HepG2 (cell line): ENCODE measurements around the gene MME. TPM values are rescaled to one million over a fixed set of nuclear protein-coding genes. Genes with fewer than 3 reads are reported as not detected.

Source experiments
- ATAC-seq: fragments of 200-7000 bp; cut with Tn5 transposase; 3 replicates; pipeline ENCODE4 v1.9.1; 2020; ENCODE audit warnings: mild to moderate bottlenecking, moderate library complexity
- BruUV-seq: library from RNA; stranded (reverse); fragments of 400-500 nt; replicated peaks from 2 replicates; lab custom pipeline; 2021; lab: Mats Ljungman, UMichigan
- CTCF ChIA-PET: fragments of 300-600 bp; formaldehyde crosslinking; extraction: SDS; loops from one replicate; lab custom pipeline; 2021; ENCODE audit warnings: low total read pairs, inconsistent platforms, low intra/inter-chr PET ratio; lab: Yijun Ruan, JAX
- POLR2A ChIA-PET: fragments of 350-600 bp; sonication (Branson Sonifier 250); formaldehyde crosslinking; loops from one replicate; lab custom pipeline; 2020; ENCODE audit warnings: antibody characterized with exemption, inconsistent platforms; lab: Yijun Ruan, JAX
- DNase-seq: peaks from one replicate; pipeline ENCODE4 v3.0.0-alpha.2; 2015; ENCODE audit warnings: low spot score
- FAIRE-seq: peaks from 3 replicates; lab custom pipeline; 2011; peaks lifted over from hg19 to GRCh38; lab: Jason Lieb, UNC
- H2AFZ ChIP-seq: one replicate; pipeline ENCODE4 v1.6.1; 2011; ENCODE audit warnings: low read length, inconsistent platforms
- H3K27ac ChIP-seq: fragments of 300-600 bp; 3 replicates; pipeline ENCODE4 v1.8.0; 2011; ENCODE audit warnings: mixed run types, mild to moderate bottlenecking, mixed read lengths, low read length, inconsistent platforms; ENCODE audit not compliant: insufficient read depth; ENCODE audit errors: extremely low read length
- H3K27me3 ChIP-seq, 2 experiments: fragments of 200-600 bp in 1 of 2; 2 replicates in 1 of 2; 3 replicates in 1 of 2; pipeline versions ENCODE4 v1.6.0 to v1.8.0; 2011; ENCODE audit warnings: low read length in 2 of 2, mild to moderate bottlenecking in 2 of 2, moderate library complexity in 2 of 2, inconsistent platforms in 1 of 2; ENCODE audit not compliant: insufficient read depth in 2 of 2, control insufficient read depth in 1 of 2
- H3K36me3 ChIP-seq, 2 experiments: fragments of 200-600 bp in 1 of 2; replicated peaks in 1 of 2; 2 replicates in 1 of 2; 3 replicates in 1 of 2; pipeline versions ENCODE4 v1.5.1 to v1.8.0; 2011; ENCODE audit warnings: low read length in 2 of 2, inconsistent platforms in 1 of 2; ENCODE audit not compliant: insufficient read depth in 2 of 2, control insufficient read depth in 1 of 2
- H3K4me1 ChIP-seq: 2 replicates; pipeline ENCODE4 v1.5.1; 2012; ENCODE audit warnings: low read length, inconsistent platforms; ENCODE audit not compliant: insufficient read depth
- H3K4me2 ChIP-seq: 2 replicates; pipeline ENCODE4 v1.6.0; 2011; ENCODE audit warnings: low read depth, low read length, inconsistent platforms
- H3K4me3 ChIP-seq, 3 experiments: fragments of 200-600 bp in 1 of 3; sonication (generic), shearing (Covaris generic) in 1 of 3; replicated peaks in 1 of 3; 2 replicates each; pipeline ENCODE4 v1.5.1; 2011 to 2016; ENCODE audit warnings: low read length in 3 of 3, inconsistent platforms in 2 of 3, low read depth in 2 of 3, mild to moderate bottlenecking in 2 of 3, control low read depth in 1 of 3, mixed read lengths in 1 of 3; ENCODE audit not compliant: insufficient read depth in 1 of 3
- H3K79me2 ChIP-seq: one replicate; pipeline ENCODE4 v1.6.1; 2011; ENCODE audit warnings: low read length, inconsistent platforms; ENCODE audit not compliant: insufficient read depth
- H3K9ac ChIP-seq: 2 replicates; pipeline ENCODE4 v1.6.0; 2011; ENCODE audit warnings: mild to moderate bottlenecking, low read depth, low read length, inconsistent platforms; ENCODE audit not compliant: insufficient read depth
- H3K9me3 ChIP-seq: 2 replicates; pipeline ENCODE4 v1.5.1; 2012; ENCODE audit warnings: mild to moderate bottlenecking, low read length
- H4K20me1 ChIP-seq: 2 replicates; pipeline ENCODE4 v1.6.0; 2011; ENCODE audit warnings: inconsistent platforms, mild to moderate bottlenecking, low read length, moderate library complexity; ENCODE audit not compliant: insufficient read depth
- ARID3A ChIP-seq: IDR thresholded peaks from 2 replicates; pipeline ENCODE4 v1.6.1; 2012; ENCODE audit warnings: low read depth, low read length, improper control_type of control experiment
- ASH2L ChIP-seq: fragments of 300-600, 200-600 bp; sonication (generic); IDR thresholded peaks from 2 replicates; pipeline ENCODE4 v1.7.0; 2017; ENCODE audit warnings: low read depth, mild to moderate bottlenecking, moderate library complexity, mixed read lengths, low read length; ENCODE audit not compliant: insufficient read length
- FOSL2 ChIP-seq: sonication (generic); formaldehyde crosslinking; IDR thresholded peaks from 2 replicates; pipeline ENCODE4 v1.4.0; 2020; ENCODE audit warnings: missing genetic modification reagents
- HDAC6 ChIP-seq: fragments of 200-600 bp; sonication (generic); IDR thresholded peaks from 2 replicates; pipeline ENCODE4 v1.7.0; 2017; ENCODE audit warnings: mild to moderate bottlenecking, antibody characterized with exemption, low read length, low read depth
- HES4 ChIP-seq: sonication (generic); formaldehyde crosslinking; IDR thresholded peaks from 2 replicates; pipeline ENCODE4 v1.9.0; 2021; ENCODE audit warnings: mild to moderate bottlenecking, missing genetic modification reagents, borderline replicate concordance
- HNF4A ChIP-seq: sonication (generic); formaldehyde crosslinking; IDR thresholded peaks from 2 replicates; pipeline ENCODE4 v1.4.0; 2020; ENCODE audit warnings: missing genetic modification reagents
- HNRNPH1 ChIP-seq: fragments of 200-400 bp; formaldehyde crosslinking; optimal IDR thresholded peaks from 2 replicates; pipeline ENCODE3; 2017; ENCODE audit warnings: mild to moderate bottlenecking, low read depth, low read length
- PATZ1 ChIP-seq: sonication (generic); formaldehyde crosslinking; IDR thresholded peaks from 2 replicates; pipeline ENCODE4 v1.4.0; 2020; ENCODE audit warnings: missing genetic modification reagents
- SNAPC2 ChIP-seq: sonication (generic); formaldehyde crosslinking; IDR thresholded peaks from 2 replicates; pipeline ENCODE4 v1.8.1; 2022; ENCODE audit warnings: mild to moderate bottlenecking, missing genetic modification reagents
- U2AF1 ChIP-seq: fragments of 200-400 bp; formaldehyde crosslinking; optimal IDR thresholded peaks from 2 replicates; pipeline ENCODE3; 2017; ENCODE audit warnings: mild to moderate bottlenecking, low read depth, low read length
- ZBTB46 ChIP-seq: sonication (generic); formaldehyde crosslinking; IDR thresholded peaks from 2 replicates; pipeline ENCODE4 v1.4.0; 2020; ENCODE audit warnings: mild to moderate bottlenecking, missing genetic modification reagents, borderline replicate concordance
- ZFP91 ChIP-seq: sonication (generic); formaldehyde crosslinking; IDR thresholded peaks from 2 replicates; pipeline ENCODE4 v1.9.0; 2022; ENCODE audit warnings: missing genetic modification reagents, mild to moderate bottlenecking, borderline replicate concordance
- ZNF224 ChIP-seq: sonication (generic); formaldehyde crosslinking; IDR thresholded peaks from 2 replicates; pipeline ENCODE4 v1.5.0; 2020; ENCODE audit warnings: mild to moderate bottlenecking, missing genetic modification reagents
- ZNF414 ChIP-seq: sonication (generic); formaldehyde crosslinking; IDR thresholded peaks from 2 replicates; pipeline ENCODE4 v1.5.0; 2020; ENCODE audit warnings: missing genetic modification reagents
- ZNF451 ChIP-seq: sonication (generic); formaldehyde crosslinking; IDR thresholded peaks from 2 replicates; pipeline ENCODE4 v1.5.0; 2020; ENCODE audit warnings: mild to moderate bottlenecking, missing genetic modification reagents
- WGBS: methylation state at CpG from one replicate; pipeline ENCODE4 v1.1.6; 2017; ENCODE audit warnings: low lambda C conversion rate; 5-methylcytosine and 5-hydroxymethylcytosine counted together
- in situ Hi-C: cut with HindIII; loops from 2 replicates; pipeline ENCODE4 v1.10.0; 2017; ENCODE audit warnings: low pct_unique_long_range_greater_than_20kb; ENCODE audit not compliant: extremely low pct_ligation_motif_present
- intact Hi-C: fragments of 100-400 bp; cut with micrococcal nuclease; formaldehyde crosslinking; loops from one replicate; pipeline ENCODE4 v1.10.0; 2022; ENCODE audit not compliant: unreplicated experiment
- polyA plus RNA-seq, 8 experiments: library from polyadenylated mRNA; depleted of rRNA in 3 of 8; stranded (reverse) in 7 of 8; unstranded in 1 of 8; fragments of >200 nt; fragmentation: Illumina TruSeq in 4 of 8; extraction: Trizol in 4 of 8; gene quantifications; 2 replicates each; pipeline versions ENCODE4 v1.2.1 to v1.2.3, GENCODE V29; 2011 to 2016; ENCODE audit warnings: low read depth in 4 of 8, missing spikeins in 1 of 8, mixed read lengths in 1 of 8; ENCODE audit not compliant: insufficient read depth in 1 of 8
- total RNA-seq, 5 experiments: library from RNA; depleted of rRNA; stranded (reverse); fragments of >200 nt; fragmentation: Illumina TruSeq; extraction: Trizol; gene quantifications; 2 replicates each; pipeline ENCODE4 v1.2.3, GENCODE V29; 2016; ENCODE audit warnings: low read depth in 1 of 5

The MME gene
- total and polyA plus RNA-seq, 2 of the 13 experiments (the other 11 are each of a cell fraction or from before 2014, with no cell fraction given), result not detected

GRCh38 chr3:155225417-155225816 lies 145.3 kb downstream of the MME start:
- H3K4me2 ChIP-seq, result no peak overlapping the region
- intact Hi-C loops, result no loop called here
- no peaks in the 10 kb centered on the region for H3K4me1 ChIP-seq
- H3K79me2 ChIP-seq, result no peaks in the 10 kb centered on the region
- ATAC-seq (no peak), FAIRE-seq (no peak)
- H3K36me3 ChIP-seq, result no peaks in the 10 kb centered on the region
- in situ Hi-C loops, result no loop called here
- TF ChIP-seq ZBTB46, result no peak
- TF ChIP-seq HNRNPH1, result no peak
- no peak for TF ChIP-seq HDAC6
- no peak for TF ChIP-seq ZNF224 (CRISPR knock-in tag)
- no peak for TF ChIP-seq ASH2L
- no peak for TF ChIP-seq HNF4A (CRISPR knock-in tag)
- no peak for TF ChIP-seq ZNF451 (CRISPR knock-in tag)
- no peak for TF ChIP-seq FOSL2 (CRISPR knock-in tag)
- TF ChIP-seq ZNF414 (CRISPR knock-in tag), result no peak
- TF ChIP-seq ZFP91 (CRISPR knock-in tag), result no peak
- TF ChIP-seq U2AF1, result no peak
- TF ChIP-seq SNAPC2, result no peak
- TF ChIP-seq ARID3A, result no peak
- TF ChIP-seq HES4 (CRISPR knock-in tag), result no peak
- TF ChIP-seq PATZ1, result no peak
- TF ChIP-seq, all 625 proteins: peak for 0
- Histone ChIP-seq H3K27ac (no peak overlapping the region), H2AFZ (no peak overlapping the region), H3K9me3 (no peaks in the 10 kb centered on the region), H3K27me3 (no peaks in the 10 kb centered on the region), H4K20me1 (no peaks in the 10 kb centered on the region), H3K4me3 (no peak overlapping the region), H3K9ac (no peak overlapping the region)
- BruUV-seq, result no TSS peak
- DNase-seq, result no peak
- CTCF ChIA-PET, result no interaction called here
- POLR2A ChIA-PET, result no interaction called here
- 80% methylated on average over 1 of the region's 5 CpGs for WGBS
